Calu3 (cell line): ENCODE measurements around the gene PKP4. TPM values are rescaled to one million over a fixed set of nuclear protein-coding genes. Genes with fewer than 3 reads are reported as not detected.

Experiments
- BruUV-seq: library from RNA; stranded (reverse); fragments of 400-500 nt; replicated peaks from 2 replicates; lab custom pipeline; 2021; lab: Mats Ljungman, UMichigan
- CTCF ChIA-PET: fragments of 300-600 bp; sonication (Branson Sonifier 250); formaldehyde crosslinking; loops from one replicate; lab custom pipeline; 2022; ENCODE audit warnings: antibody characterized with exemption; lab: Charles Lee
- DNase-seq: peaks from one replicate; pipeline ENCODE4 v3.0.0; 2022
- H3K27ac Mint-ChIP-seq: one replicate; pipeline ENCODE4 v1.8.0; 2022; ENCODE audit warnings: mixed read lengths; ENCODE audit not compliant: unreplicated experiment
- H3K27me3 Mint-ChIP-seq: one replicate; pipeline ENCODE4 v1.8.0; 2022; ENCODE audit warnings: mixed read lengths; ENCODE audit not compliant: unreplicated experiment
- H3K36me3 Mint-ChIP-seq: one replicate; pipeline ENCODE4 v1.8.0; 2022; ENCODE audit warnings: mild to moderate bottlenecking, moderate library complexity, mixed read lengths; ENCODE audit not compliant: insufficient read depth, unreplicated experiment
- H3K4me1 Mint-ChIP-seq: one replicate; pipeline ENCODE4 v1.8.0; 2022; ENCODE audit warnings: mild to moderate bottlenecking, low read depth, mixed read lengths; ENCODE audit not compliant: unreplicated experiment
- H3K4me3 Mint-ChIP-seq: one replicate; pipeline ENCODE4 v1.8.0; 2022; ENCODE audit warnings: mild to moderate bottlenecking, low read depth, moderate library complexity, mixed read lengths; ENCODE audit not compliant: unreplicated experiment
- H3K9me3 Mint-ChIP-seq: one replicate; pipeline ENCODE4 v1.8.0; 2022; ENCODE audit warnings: low read depth, mixed read lengths; ENCODE audit not compliant: unreplicated experiment
- intact Hi-C: fragments of 100-400 bp; cut with micrococcal nuclease; formaldehyde crosslinking; loops from one replicate; pipeline ENCODE4 v1.10.0; 2022; ENCODE audit not compliant: unreplicated experiment
- total RNA-seq: library from RNA; stranded (reverse); gene quantifications from 2 replicates; pipeline ENCODE4 v1.2.3, GENCODE V29; 2022
- TF ChIP-seq, protein P1 (sequence below): fragments of 200-600 bp; IDR thresholded peaks from one replicate; pipeline ENCODE4 v1.8.0; 2022; ENCODE audit warnings: antibody characterized with exemption; ENCODE audit not compliant: unreplicated experiment

The PKP4 gene
- total RNA-seq, 1 experiment from 2014 or later: 137 TPM

GRCh38 chr2:158500333-158500732 is 43.6 kb downstream of the PKP4 start:
- BruUV-seq: no TSS peak
- CTCF ChIA-PET: no interaction called here
- no peak for DNase-seq
- intact Hi-C loops: no loop called here
- TF ChIP-seq, protein P1, sequence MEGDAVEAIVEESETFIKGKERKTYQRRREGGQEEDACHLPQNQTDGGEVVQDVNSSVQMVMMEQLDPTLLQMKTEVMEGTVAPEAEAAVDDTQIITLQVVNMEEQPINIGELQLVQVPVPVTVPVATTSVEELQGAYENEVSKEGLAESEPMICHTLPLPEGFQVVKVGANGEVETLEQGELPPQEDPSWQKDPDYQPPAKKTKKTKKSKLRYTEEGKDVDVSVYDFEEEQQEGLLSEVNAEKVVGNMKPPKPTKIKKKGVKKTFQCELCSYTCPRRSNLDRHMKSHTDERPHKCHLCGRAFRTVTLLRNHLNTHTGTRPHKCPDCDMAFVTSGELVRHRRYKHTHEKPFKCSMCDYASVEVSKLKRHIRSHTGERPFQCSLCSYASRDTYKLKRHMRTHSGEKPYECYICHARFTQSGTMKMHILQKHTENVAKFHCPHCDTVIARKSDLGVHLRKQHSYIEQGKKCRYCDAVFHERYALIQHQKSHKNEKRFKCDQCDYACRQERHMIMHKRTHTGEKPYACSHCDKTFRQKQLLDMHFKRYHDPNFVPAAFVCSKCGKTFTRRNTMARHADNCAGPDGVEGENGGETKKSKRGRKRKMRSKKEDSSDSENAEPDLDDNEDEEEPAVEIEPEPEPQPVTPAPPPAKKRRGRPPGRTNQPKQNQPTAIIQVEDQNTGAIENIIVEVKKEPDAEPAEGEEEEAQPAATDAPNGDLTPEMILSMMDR: no peak
- H3K9me3 Mint-ChIP-seq: no peaks in the 10 kb centered on the region
- H3K36me3 Mint-ChIP-seq: peaks cover 27% of the 10 kb centered on the region
- H3K4me3 Mint-ChIP-seq: no peak overlapping the region
- H3K27me3 Mint-ChIP-seq: no peaks in the 10 kb centered on the region
- peaks cover 73% of the 10 kb centered on the region for H3K4me1 Mint-ChIP-seq
- no peak overlapping the region for H3K27ac Mint-ChIP-seq

DNA sequence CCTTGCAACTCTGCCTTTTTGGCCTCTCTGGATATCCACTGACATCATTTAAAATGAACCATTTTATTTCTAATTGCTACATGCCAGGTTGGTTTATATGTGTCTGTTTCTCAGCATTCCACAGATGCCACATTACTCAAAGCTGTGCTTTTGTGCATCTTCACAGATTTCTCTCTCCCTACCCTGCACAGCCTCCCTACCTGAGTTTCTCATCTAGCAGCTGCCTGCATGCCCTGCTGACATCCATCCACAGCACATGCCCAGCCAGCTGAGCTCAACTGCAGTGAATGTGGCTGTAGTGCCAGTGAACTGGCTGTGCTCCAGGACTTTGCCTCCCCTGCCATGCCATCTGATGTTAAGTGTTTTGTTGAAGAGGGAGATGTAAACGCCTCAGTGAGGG is 44.5 kb downstream of the PKP4 start:
- no TSS peak for BruUV-seq
- CTCF ChIA-PET: no interaction called here
- Mint-ChIP-seq H3K27me3 (no peaks in the 10 kb centered on the region), H3K27ac (peak overlapping the region; percentile 11), H3K9me3 (no peaks in the 10 kb centered on the region), H3K4me3 (no peak overlapping the region), H3K36me3 (peaks cover 26% of the 10 kb centered on the region), H3K4me1 (peaks cover 79% of the 10 kb centered on the region)
- no peak for DNase-seq
- intact Hi-C loops: no loop called here
- TF ChIP-seq, protein P1: no peak

- no peak for DNase-seq
- Mint-ChIP-seq H3K36me3 (peaks cover 21% of the 10 kb centered on the region), H3K4me3 (no peak overlapping the region), H3K4me1 (peaks cover 79% of the 10 kb centered on the region), H3K27me3 (no peaks in the 10 kb centered on the region), H3K27ac (peak overlapping the region; percentile 56), H3K9me3 (no peaks in the 10 kb centered on the region)
- CTCF ChIA-PET: interaction anchor here (0.7 kb wide), 1 partner anchor 13 kb away, joined by 8 read pairs; no protein-coding TSS in a partner anchor
- BruUV-seq: no TSS peak
- TF ChIP-seq, protein P1: no peak
- intact Hi-C loops: no loop called here
Observed at GRCh38 chr2:158502974-158503373, 46.2 kb downstream of the PKP4 start.

DNA sequence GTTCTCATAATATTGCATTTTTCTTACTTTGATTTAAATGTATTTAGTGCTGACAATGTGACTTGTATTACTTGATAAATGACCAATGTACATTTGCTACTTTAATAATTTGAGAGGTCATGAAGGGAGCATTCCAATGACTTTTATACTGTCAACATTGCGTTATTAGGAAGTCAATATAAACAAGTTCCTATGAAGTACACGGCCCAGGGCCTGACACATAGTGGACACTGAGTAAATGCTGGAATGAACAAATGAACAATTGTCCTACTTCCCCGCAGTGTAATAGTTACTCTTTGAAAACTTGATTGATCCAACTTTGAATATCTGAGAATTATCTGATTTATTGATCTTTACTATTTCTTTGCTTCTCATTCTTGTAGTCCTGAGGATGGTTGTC is 47.3 kb downstream of the PKP4 start:
- intact Hi-C loops: no loop called here
- Mint-ChIP-seq H3K4me1 (peaks cover 70% of the 10 kb centered on the region), H3K4me3 (peak overlapping the region; percentile 34), H3K27ac (no peak overlapping the region), H3K27me3 (no peaks in the 10 kb centered on the region), H3K36me3 (peaks cover 16% of the 10 kb centered on the region), H3K9me3 (no peaks in the 10 kb centered on the region)
- no TSS peak for BruUV-seq
- no peak for DNase-seq
- CTCF ChIA-PET: no interaction called here
- TF ChIP-seq, protein P1: no peak
